ENCODE results near the gene PITPNM2.

The PITPNM2 gene

DNA sequence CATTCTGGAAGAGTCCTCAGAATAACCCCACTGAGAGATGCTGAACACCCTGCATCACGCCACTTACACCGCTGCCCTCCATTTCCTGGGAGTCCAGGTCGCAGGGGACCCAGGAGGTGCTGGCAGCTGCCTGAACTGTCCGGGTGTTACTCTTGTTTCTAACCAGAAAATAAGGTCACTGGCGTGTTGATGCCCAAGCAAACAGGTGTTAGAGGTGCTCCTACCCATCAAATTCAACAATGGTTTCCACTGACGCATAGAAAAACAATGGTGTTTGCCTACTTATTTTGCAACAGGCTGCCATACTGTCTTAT is 23.8 kb downstream of the PITPNM2 start:
- H3K27me3 ChIP-seq = no peaks in the 10 kb centered on the region
- TF ChIP-seq, protein P1, sequence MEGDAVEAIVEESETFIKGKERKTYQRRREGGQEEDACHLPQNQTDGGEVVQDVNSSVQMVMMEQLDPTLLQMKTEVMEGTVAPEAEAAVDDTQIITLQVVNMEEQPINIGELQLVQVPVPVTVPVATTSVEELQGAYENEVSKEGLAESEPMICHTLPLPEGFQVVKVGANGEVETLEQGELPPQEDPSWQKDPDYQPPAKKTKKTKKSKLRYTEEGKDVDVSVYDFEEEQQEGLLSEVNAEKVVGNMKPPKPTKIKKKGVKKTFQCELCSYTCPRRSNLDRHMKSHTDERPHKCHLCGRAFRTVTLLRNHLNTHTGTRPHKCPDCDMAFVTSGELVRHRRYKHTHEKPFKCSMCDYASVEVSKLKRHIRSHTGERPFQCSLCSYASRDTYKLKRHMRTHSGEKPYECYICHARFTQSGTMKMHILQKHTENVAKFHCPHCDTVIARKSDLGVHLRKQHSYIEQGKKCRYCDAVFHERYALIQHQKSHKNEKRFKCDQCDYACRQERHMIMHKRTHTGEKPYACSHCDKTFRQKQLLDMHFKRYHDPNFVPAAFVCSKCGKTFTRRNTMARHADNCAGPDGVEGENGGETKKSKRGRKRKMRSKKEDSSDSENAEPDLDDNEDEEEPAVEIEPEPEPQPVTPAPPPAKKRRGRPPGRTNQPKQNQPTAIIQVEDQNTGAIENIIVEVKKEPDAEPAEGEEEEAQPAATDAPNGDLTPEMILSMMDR (IDR thresholded peaks at IDR 0.05) = no peak
- H3K4me3 ChIP-seq (ENCODE audit: low read depth in 1 of 2, low read length in 1 of 2) = no peak overlapping the region
- H3K9me3 ChIP-seq = no peaks in the 10 kb centered on the region
- H3K4me1 ChIP-seq (ENCODE audit: control insufficient read depth in 1 of 2, insufficient read depth in 1 of 2, low read depth in 1 of 2, low read length in 1 of 2) = no peaks in the 10 kb centered on the region
- H3K36me3 ChIP-seq = no peaks in the 10 kb centered on the region
- no peak overlapping the region for H3K27ac ChIP-seq

GRCh38 chr12:123126294-123127181 is 24.4 kb downstream of the PITPNM2 start:
- Histone ChIP-seq H3K36me3 (no peaks in the 10 kb centered on the region), H3K4me1 (ENCODE audit: control insufficient read depth in 1 of 2, insufficient read depth in 1 of 2, low read depth in 1 of 2, low read length in 1 of 2) (no peaks in the 10 kb centered on the region), H3K4me3 (ENCODE audit: low read depth in 1 of 2, low read length in 1 of 2) (no peak overlapping the region), H3K9me3 (no peaks in the 10 kb centered on the region), H3K27ac (no peak overlapping the region), H3K27me3 (no peaks in the 10 kb centered on the region)
- TF ChIP-seq, protein P1 (IDR thresholded peaks at IDR 0.05) = no peak

GRCh38 chr12:123122626-123123025 is 28.3 kb downstream of the PITPNM2 start:
- no peaks in the 10 kb centered on the region for H3K27me3 ChIP-seq
- no peaks in the 10 kb centered on the region for H3K4me1 ChIP-seq (ENCODE audit: control insufficient read depth in 1 of 2, insufficient read depth in 1 of 2, low read depth in 1 of 2, low read length in 1 of 2)
- no peak overlapping the region for H3K27ac ChIP-seq
- no peaks in the 10 kb centered on the region for H3K9me3 ChIP-seq
- TF ChIP-seq, protein P1 (IDR thresholded peaks at IDR 0.05) = no peak
- no peaks in the 10 kb centered on the region for H3K36me3 ChIP-seq
- no peak overlapping the region for H3K4me3 ChIP-seq (ENCODE audit: low read depth in 1 of 2, low read length in 1 of 2)

- Histone ChIP-seq H3K27ac (no peak overlapping the region), H3K4me1 (ENCODE audit: control insufficient read depth in 1 of 2, insufficient read depth in 1 of 2, low read depth in 1 of 2, low read length in 1 of 2) (no peaks in the 10 kb centered on the region), H3K27me3 (no peaks in the 10 kb centered on the region), H3K4me3 (ENCODE audit: low read depth in 1 of 2, low read length in 1 of 2) (no peak overlapping the region), H3K36me3 (no peaks in the 10 kb centered on the region), H3K9me3 (no peaks in the 10 kb centered on the region)
- TF ChIP-seq, protein P1 (IDR thresholded peaks at IDR 0.05) = no peak
Observed at GRCh38 chr12:123121670-123122069, 29.2 kb downstream of the PITPNM2 start.

- Histone ChIP-seq H3K27ac (no peak overlapping the region), H3K4me3 (ENCODE audit: low read depth in 1 of 2, low read length in 1 of 2) (no peak overlapping the region), H3K9me3 (no peaks in the 10 kb centered on the region), H3K36me3 (no peaks in the 10 kb centered on the region), H3K27me3 (no peaks in the 10 kb centered on the region), H3K4me1 (ENCODE audit: control insufficient read depth in 1 of 2, insufficient read depth in 1 of 2, low read depth in 1 of 2, low read length in 1 of 2) (no peaks in the 10 kb centered on the region)
- TF ChIP-seq, protein P1 (IDR thresholded peaks at IDR 0.05) = no peak
Observed at GRCh38 chr12:123120452-123121166, 30.3 kb downstream of the PITPNM2 start.

All from neutrophil (primary cell).